ENCODE measurements around the gene CHRNG. TPM values are rescaled to one million over a fixed set of nuclear protein-coding genes. Genes with fewer than 3 reads are reported as not detected.

The CHRNG gene
- total and polyA plus RNA-seq, 2 experiments from 2014 or later, result not detected

- Histone ChIP-seq H3K9me2 (replicated peaks; ENCODE audit: insufficient read depth) (no peaks in the 10 kb centered on the region), H3K79me2 (no peaks in the 10 kb centered on the region), H3K27me3 (peaks cover 40% of the 10 kb centered on the region), H2AFZ (no peak overlapping the region), H4K20me1 (ENCODE audit: insufficient read depth, poor library complexity, severe bottlenecking) (no peaks in the 10 kb centered on the region), H3K4me3 (peak overlapping the region; percentile 20), H3K4me2 (peak overlapping the region; percentile 90), H3K9me3 (ENCODE audit: low read depth) (no peaks in the 10 kb centered on the region), H3K4me1 (ENCODE audit: insufficient read depth) (peaks cover 10% of the 10 kb centered on the region), H3K36me3 (replicated peaks; ENCODE audit: insufficient read depth, low read depth) (no peaks in the 10 kb centered on the region), H3K27ac (no peak overlapping the region)
- TF ChIP-seq, protein P1, sequence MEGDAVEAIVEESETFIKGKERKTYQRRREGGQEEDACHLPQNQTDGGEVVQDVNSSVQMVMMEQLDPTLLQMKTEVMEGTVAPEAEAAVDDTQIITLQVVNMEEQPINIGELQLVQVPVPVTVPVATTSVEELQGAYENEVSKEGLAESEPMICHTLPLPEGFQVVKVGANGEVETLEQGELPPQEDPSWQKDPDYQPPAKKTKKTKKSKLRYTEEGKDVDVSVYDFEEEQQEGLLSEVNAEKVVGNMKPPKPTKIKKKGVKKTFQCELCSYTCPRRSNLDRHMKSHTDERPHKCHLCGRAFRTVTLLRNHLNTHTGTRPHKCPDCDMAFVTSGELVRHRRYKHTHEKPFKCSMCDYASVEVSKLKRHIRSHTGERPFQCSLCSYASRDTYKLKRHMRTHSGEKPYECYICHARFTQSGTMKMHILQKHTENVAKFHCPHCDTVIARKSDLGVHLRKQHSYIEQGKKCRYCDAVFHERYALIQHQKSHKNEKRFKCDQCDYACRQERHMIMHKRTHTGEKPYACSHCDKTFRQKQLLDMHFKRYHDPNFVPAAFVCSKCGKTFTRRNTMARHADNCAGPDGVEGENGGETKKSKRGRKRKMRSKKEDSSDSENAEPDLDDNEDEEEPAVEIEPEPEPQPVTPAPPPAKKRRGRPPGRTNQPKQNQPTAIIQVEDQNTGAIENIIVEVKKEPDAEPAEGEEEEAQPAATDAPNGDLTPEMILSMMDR (IDR thresholded peaks at IDR 0.05; ENCODE audit: poor library complexity), result peak; percentile 41
- no peak for TF ChIP-seq EZH2phosphoT487 (IDR thresholded peaks at IDR 0.05; ENCODE audit: low read depth, severe bottlenecking, unreplicated experiment)
- peak; percentile 76 for TF ChIP-seq EZH2 (IDR thresholded peaks at IDR 0.05; ENCODE audit: borderline replicate concordance)
- DNase-seq (ENCODE audit: low spot score), result peak; percentile 71
- WGBS (ENCODE audit: low lambda C conversion rate, missing lambda C conversion rate), result 3% methylated on average over 36 of the region's 75 CpGs
These were observed 15.6 kb upstream of the CHRNG start for GRCh38 chr2:232523682-232524597.

DNA sequence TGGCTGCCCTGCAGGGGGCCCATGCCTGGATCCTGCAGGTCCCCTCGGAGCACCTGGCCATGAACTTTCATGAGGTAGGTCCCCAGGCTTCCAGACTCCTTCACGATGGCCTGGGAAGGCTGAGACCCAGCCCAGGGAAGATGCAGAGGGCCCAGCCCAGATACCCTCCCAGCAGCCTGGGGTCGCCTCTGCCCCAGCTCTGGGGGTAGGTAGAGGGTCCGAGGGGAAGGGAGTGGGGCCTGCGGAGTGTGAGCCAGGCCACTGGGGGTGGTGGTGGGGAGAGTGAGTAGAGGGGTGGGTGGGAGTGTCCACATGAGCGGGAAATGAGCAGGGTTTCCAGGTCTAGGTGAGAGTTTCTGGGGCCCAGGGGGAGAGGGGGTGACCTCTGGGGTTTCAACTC, 14.7 kb upstream of the CHRNG start:
- WGBS (ENCODE audit: low lambda C conversion rate, missing lambda C conversion rate), result 71% methylated on average over 3 of the region's 6 CpGs

DNA sequence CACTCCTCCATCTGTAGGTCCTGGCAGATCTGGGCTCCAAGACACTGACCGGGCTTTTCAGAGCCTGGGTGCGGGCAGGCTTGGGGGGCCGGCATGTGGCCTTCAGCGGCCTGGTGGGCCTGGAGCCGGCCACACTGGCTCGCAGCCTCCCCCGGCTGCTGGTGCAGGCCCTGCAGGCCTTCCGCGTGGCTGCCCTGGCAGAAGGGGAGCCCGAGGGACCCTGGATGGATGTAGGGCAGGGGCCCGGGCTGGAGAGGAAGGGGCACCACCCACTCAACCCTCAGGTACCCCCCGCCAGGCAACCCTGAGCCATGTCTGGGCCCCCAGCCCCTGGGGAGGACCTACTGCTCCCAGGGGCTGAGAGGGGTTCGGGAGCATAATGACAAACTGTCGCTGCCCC, 14.3 kb upstream of the CHRNG start:
- no peak for DNase-seq (ENCODE audit: low spot score)
- no peak overlapping the region for H3K4me3 ChIP-seq
- peaks cover 40% of the 10 kb centered on the region for H3K27me3 ChIP-seq
- 94% methylated on average over 13 of the region's 14 CpGs for WGBS (ENCODE audit: low lambda C conversion rate, missing lambda C conversion rate)
- H3K9me3 ChIP-seq (ENCODE audit: low read depth), result no peaks in the 10 kb centered on the region
- H3K9me2 ChIP-seq (replicated peaks; ENCODE audit: insufficient read depth), result no peaks in the 10 kb centered on the region
- H3K4me2 ChIP-seq, result no peak overlapping the region
- H3K4me1 ChIP-seq (ENCODE audit: insufficient read depth), result peaks cover 10% of the 10 kb centered on the region
- no peaks in the 10 kb centered on the region for H4K20me1 ChIP-seq (ENCODE audit: insufficient read depth, poor library complexity, severe bottlenecking)
- no peaks in the 10 kb centered on the region for H3K79me2 ChIP-seq
- H3K27ac ChIP-seq, result no peak overlapping the region
- no peaks in the 10 kb centered on the region for H3K36me3 ChIP-seq (replicated peaks; ENCODE audit: insufficient read depth, low read depth)
- H2AFZ ChIP-seq, result no peak overlapping the region
- TF ChIP-seq, protein P1 (IDR thresholded peaks at IDR 0.05; ENCODE audit: poor library complexity), result no peak
- TF ChIP-seq EZH2 (IDR thresholded peaks at IDR 0.05; ENCODE audit: borderline replicate concordance) (no peak), EZH2phosphoT487 (IDR thresholded peaks at IDR 0.05; ENCODE audit: low read depth, severe bottlenecking, unreplicated experiment) (no peak)

More for the DNA sequence above, 14.7 kb upstream of the CHRNG start:
- Histone ChIP-seq H3K9me2 (replicated peaks; ENCODE audit: insufficient read depth) (no peaks in the 10 kb centered on the region), H3K27me3 (peaks cover 40% of the 10 kb centered on the region), H3K4me2 (no peak overlapping the region), H4K20me1 (ENCODE audit: insufficient read depth, poor library complexity, severe bottlenecking) (no peaks in the 10 kb centered on the region), H3K4me3 (no peak overlapping the region), H3K36me3 (replicated peaks; ENCODE audit: insufficient read depth, low read depth) (no peaks in the 10 kb centered on the region), H3K27ac (no peak overlapping the region), H3K9me3 (ENCODE audit: low read depth) (no peaks in the 10 kb centered on the region), H2AFZ (no peak overlapping the region), H3K4me1 (ENCODE audit: insufficient read depth) (peaks cover 10% of the 10 kb centered on the region), H3K79me2 (no peaks in the 10 kb centered on the region)
- no peak for DNase-seq (ENCODE audit: low spot score)
- TF ChIP-seq, protein P1 (IDR thresholded peaks at IDR 0.05; ENCODE audit: poor library complexity), result no peak
- TF ChIP-seq EZH2phosphoT487 (IDR thresholded peaks at IDR 0.05; ENCODE audit: low read depth, severe bottlenecking, unreplicated experiment), result no peak
- no peak for TF ChIP-seq EZH2 (IDR thresholded peaks at IDR 0.05; ENCODE audit: borderline replicate concordance)

All from hepatocyte (in vitro differentiated cells).